GM23248 (cell line): ENCODE data around the gene CORO2B.

Source experiments
- EZH2 ChIP-seq: fragments of 200-600 bp; sonication (generic); IDR thresholded peaks from 2 replicates; pipeline ENCODE4 v1.6.1; 2018; ENCODE audit warnings: antibody characterized with exemption, mild to moderate bottlenecking; ENCODE audit not compliant: insufficient read depth, poor library complexity, severe bottlenecking
- EZH2phosphoT487 ChIP-seq: fragments of 200-600 bp; sonication (generic); IDR thresholded peaks from 2 replicates; pipeline ENCODE4 v1.6.1; 2018; ENCODE audit warnings: antibody characterized with exemption, moderate library complexity, mild to moderate bottlenecking, low read depth; ENCODE audit not compliant: insufficient read depth

DNA sequence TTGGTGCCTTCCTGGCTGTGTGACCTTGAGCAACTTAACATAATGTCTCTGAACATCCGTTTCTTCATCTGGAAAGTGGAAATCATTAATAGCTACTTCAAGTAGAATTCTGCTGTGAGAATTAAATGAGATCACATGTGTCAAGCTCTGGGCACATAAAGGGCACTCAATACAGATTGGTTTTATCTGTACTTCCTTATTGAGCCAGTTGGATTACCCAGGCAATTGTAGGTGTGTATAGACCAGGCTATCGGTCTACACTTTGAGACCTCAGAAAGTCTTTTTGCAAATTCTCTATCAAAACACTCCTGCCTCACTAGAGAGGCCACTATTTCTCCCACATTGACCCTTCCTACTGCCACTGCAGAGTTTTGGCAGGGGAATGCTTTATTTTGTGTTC lies 194.2 kb downstream of the CORO2B start:
- TF ChIP-seq EZH2phosphoT487 (no peak), EZH2 (no peak)
